K562 (cell line): ENCODE data around the gene ARFRP1.

Experiments
- AFF4 ChIP-seq: sonication (generic); formaldehyde crosslinking; IDR thresholded peaks from 2 replicates; pipeline ENCODE4 v1.8.0; 2023; ENCODE audit warnings: mild to moderate bottlenecking, missing genetic modification reagents
- BACH1 ChIP-seq: fragments of 200-800 bp; sonication (Bioruptor generic); IDR thresholded peaks from 2 replicates; pipeline ENCODE4 v1.6.1; 2016; ENCODE audit warnings: missing genetic modification characterization, missing compliant biosample characterization
- CTCF ChIP-seq, 3 experiments: IDR thresholded peaks in 2 of 3; conservative IDR thresholded peaks in 1 of 3; 2 replicates each; pipeline ENCODE4 v1.5.1; 2011 to 2012; ENCODE audit warnings: low read length in 3 of 3, mild to moderate bottlenecking in 3 of 3, control low read depth in 2 of 3, improper control_type of control experiment in 1 of 3, inconsistent platforms in 1 of 3, low read depth in 1 of 3, mixed read lengths in 1 of 3, moderate library complexity in 1 of 3; ENCODE audit not compliant: insufficient read depth in 2 of 3
- ELK1 ChIP-seq: sonication (generic); formaldehyde crosslinking; IDR thresholded peaks from 2 replicates; pipeline ENCODE4 v1.8.1; 2022; ENCODE audit warnings: missing genetic modification reagents
- FOSL1 ChIP-seq: fragments of 200-800 bp; sonication (Bioruptor generic); conservative IDR thresholded peaks from 2 replicates; pipeline ENCODE4 v1.6.1; 2016; ENCODE audit warnings: missing genetic modification characterization, missing compliant biosample characterization
- GTF2F1 ChIP-seq: IDR thresholded peaks from 2 replicates; pipeline ENCODE4 v1.6.1; 2011; ENCODE audit warnings: low read depth, low read length, improper control_type of control experiment
- POLR2AphosphoS5 ChIP-seq: IDR thresholded peaks from 2 replicates; pipeline ENCODE4 v1.6.1; 2011; ENCODE audit warnings: mild to moderate bottlenecking, low read depth, low read length, moderate library complexity; ENCODE audit not compliant: control insufficient read depth, insufficient read depth
- SMAD3 ChIP-seq: fragments of 450-650 bp; formaldehyde crosslinking; conservative IDR thresholded peaks from 2 replicates; pipeline ENCODE4 v1.4.0; 2020; ENCODE audit warnings: mild to moderate bottlenecking

GRCh38 chr20:63657937-63658748 is 49.6 kb downstream of the ARFRP1 start, which contains the start of gene RTEL1:
- TF ChIP-seq POLR2AphosphoS5 (peak; percentile 68), FOSL1 (tag) (peak; percentile 40; the same call in 1 of the 2 replicates), SMAD3 (CRISPR knock-in tag) (no peak), BACH1 (peak; percentile 33; the same call in 1 of the 2 replicates), GTF2F1 (peak; percentile 79; the same call in 1 of the 2 replicates), ELK1 (CRISPR knock-in tag) (no peak), CTCF (IDR thresholded peaks at IDR 0.05 in 2 of 3, conservative IDR thresholded peaks at IDR 0.05 in 1 of 3; ENCODE audit: insufficient read depth in 2 of 3, low read depth in 1 of 3, low read length in 3 of 3) (no peak), AFF4 (CRISPR knock-in tag) (peak; percentile 17; the same call in 1 of the 2 replicates)
